Stomach (tissue), 9 donors: ENCODE measurements around the gene KCNQ1. TPM values are rescaled to one million over a fixed set of nuclear protein-coding genes. Genes with fewer than 3 reads are reported as not detected.

Experiments used
- DNase-seq, 2 donors: peaks; one replicate each; pipeline versions ENCODE4 v3.0.0 to v3.0.0-alpha.2; 2013 to 2019
- H3K27ac ChIP-seq, 5 donors: fragments of 200-600 bp in 4 of 5; sonication (generic) in 4 of 5; one replicate each; pipeline ENCODE4 v1.5.1; 2013 to 2019; ENCODE audit warnings: mild to moderate bottlenecking in 1 of 5, moderate library complexity in 1 of 5
- H3K27me3 ChIP-seq, 3 donors: fragments of 200-600 bp; sonication (generic); one replicate each; pipeline ENCODE4 v1.5.1; 2017 to 2019; ENCODE audit warnings: mixed run types in 1 of 3
- H3K36me3 ChIP-seq, 4 donors: fragments of 200-600 bp; sonication (generic); 1 replicate in 3 of 4; 2 replicates in 1 of 4; pipeline ENCODE4 v1.5.1; 2016 to 2019
- H3K4me1 ChIP-seq, 4 donors: fragments of 200-600 bp; sonication (generic); one replicate each; pipeline ENCODE4 v1.5.1; 2016 to 2019
- H3K4me3 ChIP-seq, 4 donors: fragments of 200-600 bp; sonication (generic) in 3 of 4; one replicate each; pipeline ENCODE4 v1.5.1; 2016 to 2019; ENCODE audit warnings: mild to moderate bottlenecking in 1 of 4
- H3K9me3 ChIP-seq, 4 donors: fragments of 200-600 bp; sonication (generic); one replicate each; pipeline ENCODE4 v1.5.1; 2016 to 2019
- CTCF ChIP-seq, 7 experiments: fragments of 450-650 bp in 4 of 7; fragments of 200-600 bp in 3 of 7; sonication (generic) in 3 of 7; IDR thresholded peaks; one replicate each; pipeline ENCODE4 v1.5.1; 2016 to 2019; ENCODE audit warnings: antibody characterized with exemption in 7 of 7, control low read depth in 2 of 7, mild to moderate bottlenecking in 1 of 7
- EP300 ChIP-seq: sonication (generic); formaldehyde crosslinking; IDR thresholded peaks from one replicate; pipeline ENCODE4 v1.6.1; 2017; ENCODE audit warnings: antibody characterized with exemption
- POLR2A ChIP-seq, 4 donors: fragments of 450-650 bp; IDR thresholded peaks; one replicate each; pipeline ENCODE4 v1.6.1; 2016; ENCODE audit warnings: antibody characterized with exemption in 4 of 4, control low read depth in 2 of 4, mild to moderate bottlenecking in 1 of 4, moderate library complexity in 1 of 4
- POLR2AphosphoS5 ChIP-seq, 3 donors: sonication (generic); formaldehyde crosslinking; IDR thresholded peaks; one replicate each; pipeline ENCODE4 v1.6.1; 2016; ENCODE audit warnings: antibody characterized with exemption in 3 of 3
- WGBS, 5 donors: extraction: QIAGEN DNeasy Blood & Tissue Kit in 3 of 5; methylation state at CpG; one replicate each; pipeline versions ENCODE4 v1.1.5 to v1.1.7; 2013 to 2018; 5-methylcytosine and 5-hydroxymethylcytosine counted together
- intact Hi-C: fragments of 100-400 bp; cut with DNase I; formaldehyde crosslinking; loops from one replicate; pipeline ENCODE4 v1.15.1; 2023; ENCODE audit warnings: low total_unique reads
- polyA plus RNA-seq, 3 donors: library from polyadenylated mRNA; stranded (reverse); fragments of 200-250 nt; gene quantifications; one replicate each; pipeline ENCODE4 v1.2.3, GENCODE V29; 2013
- total RNA-seq, 5 donors: library from RNA; depleted of rRNA; stranded (reverse); fragments of >200 nt; gene quantifications; one replicate each; pipeline versions ENCODE4 v1.1.0 to v1.2.3, GENCODE V29; 2014 to 2016
- donor health status: healthy with polysubstance abuse.
- donor health status: Bipolar disorder and iron deficiency.
- donor health status: healthy.

KCNQ1 gene
- total and polyA plus RNA-seq, 8 donors: 12.1 to 155 (median 49.0) TPM

GRCh38 chr11:2716376-2717095 lies 271.7 kb downstream of the KCNQ1 start:
- no peaks in the 10 kb centered on the region for H3K4me1 ChIP-seq
- no peak overlapping the region for H3K4me3 ChIP-seq
- H3K36me3 ChIP-seq: peaks cover 0 to 8% (median 0%) of the 10 kb centered on the region in 4 donors
- H3K27ac ChIP-seq: no peak overlapping the region
- H3K9me3 ChIP-seq: no peaks in the 10 kb centered on the region
- DNase-seq: peak in 1 of 2 donors; percentile 50
- no peak for TF ChIP-seq POLR2AphosphoS5 (IDR thresholded peaks at IDR 0.05)
- no peak for TF ChIP-seq POLR2A (IDR thresholded peaks at IDR 0.05)
- TF ChIP-seq CTCF (IDR thresholded peaks at IDR 0.05): no peak
- no peak for TF ChIP-seq EP300
- intact Hi-C loops: no loop called here
- no peaks in the 10 kb centered on the region for H3K27me3 ChIP-seq
- WGBS, 5 donors: 75 to 91% (median 89%) methylated on average over 7 to 14 of the region's 14 CpGs

GRCh38 chr11:2717561-2718325 lies 272.9 kb downstream of the KCNQ1 start:
- Histone ChIP-seq H3K4me3 (no peak overlapping the region), H3K4me1 (no peaks in the 10 kb centered on the region), H3K27ac (no peak overlapping the region), H3K36me3 (peaks cover 0 to 8% (median 0%) of the 10 kb centered on the region in 4 donors), H3K9me3 (no peaks in the 10 kb centered on the region), H3K27me3 (no peaks in the 10 kb centered on the region)
- WGBS, 5 donors: 85 to 90% (median 85%) methylated on average over 22 of the region's 22 CpGs
- DNase-seq: no peak
- intact Hi-C loops: no loop called here
- TF ChIP-seq EP300: no peak
- TF ChIP-seq POLR2A (IDR thresholded peaks at IDR 0.05): no peak
- no peak for TF ChIP-seq CTCF (IDR thresholded peaks at IDR 0.05)
- TF ChIP-seq POLR2AphosphoS5 (IDR thresholded peaks at IDR 0.05): no peak

GRCh38 chr11:2718817-2719438 lies 274.1 kb downstream of the KCNQ1 start:
- Histone ChIP-seq H3K4me1 (no peaks in the 10 kb centered on the region), H3K4me3 (no peak overlapping the region), H3K9me3 (no peaks in the 10 kb centered on the region), H3K36me3 (peaks cover 0 to 5% (median 0%) of the 10 kb centered on the region in 4 donors), H3K27ac (no peak overlapping the region), H3K27me3 (no peaks in the 10 kb centered on the region)
- intact Hi-C loops: no loop called here
- TF ChIP-seq POLR2AphosphoS5 (IDR thresholded peaks at IDR 0.05) (no peak), CTCF (IDR thresholded peaks at IDR 0.05) (no peak), EP300 (no peak), POLR2A (IDR thresholded peaks at IDR 0.05) (no peak)
- no peak for DNase-seq
- 49 to 79% (median 68%) methylated on average over 10 to 11 of the region's 11 CpGs for WGBS, 5 donors

GRCh38 chr11:2719831-2720590 lies 275.2 kb downstream of the KCNQ1 start:
- Histone ChIP-seq H3K27me3 (no peaks in the 10 kb centered on the region), H3K4me3 (no peak overlapping the region), H3K4me1 (no peaks in the 10 kb centered on the region), H3K36me3 (no peaks in the 10 kb centered on the region), H3K27ac (no peak overlapping the region), H3K9me3 (no peaks in the 10 kb centered on the region)
- WGBS, 5 donors: 85 to 89% (median 86%) methylated on average over 15 to 17 of the region's 17 CpGs
- intact Hi-C loops: no loop called here
- no peak for DNase-seq
- TF ChIP-seq EP300 (no peak), CTCF (IDR thresholded peaks at IDR 0.05) (no peak), POLR2AphosphoS5 (IDR thresholded peaks at IDR 0.05) (no peak), POLR2A (IDR thresholded peaks at IDR 0.05) (no peak)
